GM12878 (cell line): ENCODE measurements around the gene HESX1. TPM values are rescaled to one million over a fixed set of nuclear protein-coding genes. Genes with fewer than 3 reads are reported as not detected.
A peak's percentile ranks its signal among the peaks of the same experiment; 100 is the strongest.

Source experiments
- ATAC-seq: fragments of 200-7000 bp; cut with Tn5 transposase; 3 replicates; pipeline ENCODE4 v1.9.1; 2020; ENCODE audit warnings: mild to moderate bottlenecking, moderate library complexity
- BruUV-seq: library from RNA; stranded (reverse); fragments of 400-500 nt; replicated peaks from 2 replicates; lab custom pipeline; 2021; lab: Mats Ljungman, UMichigan
- CTCF ChIA-PET: fragments of 300-600 bp; sonication (Branson Sonifier 250); formaldehyde crosslinking; extraction: SDS; loops from one replicate; lab custom pipeline; 2021; ENCODE audit warnings: inconsistent platforms; lab: Yijun Ruan, JAX
- POLR2A ChIA-PET: fragments of 350-600 bp; formaldehyde crosslinking; extraction: SDS; loops from one replicate; lab custom pipeline; 2021; ENCODE audit warnings: inconsistent platforms; lab: Charles Lee
- RAD21 ChIA-PET: fragments of 300-600 bp; sonication (Branson Sonifier 250); formaldehyde crosslinking; loops from one replicate; lab custom pipeline; 2023; ENCODE audit warnings: antibody characterized with exemption; ENCODE audit not compliant: unreplicated experiment; lab: Charles Lee
- SMC1A ChIA-PET: fragments of 300-600 bp; sonication (Branson Sonifier 250); formaldehyde crosslinking; loops from one replicate; lab custom pipeline; 2023; ENCODE audit not compliant: unreplicated experiment, uncharacterized antibody; lab: Charles Lee
- DNase-seq: peaks from one replicate; pipeline ENCODE4 v3.0.0-alpha.2; 2011; ENCODE audit warnings: low read depth, low spot score
- FAIRE-seq: peaks from 3 replicates; lab custom pipeline; 2011; peaks lifted over from hg19 to GRCh38; lab: Jason Lieb, UNC
- H2AFZ ChIP-seq: 2 replicates; pipeline ENCODE4 v1.6.0; 2011; ENCODE audit warnings: low read depth, low read length, control low read depth; ENCODE audit not compliant: control insufficient read depth
- H3K27ac ChIP-seq: 2 replicates; pipeline ENCODE4 v1.5.1; 2011; ENCODE audit warnings: control low read depth; ENCODE audit not compliant: control insufficient read depth, insufficient read depth
- H3K27me3 ChIP-seq, 2 experiments: replicated peaks in 1 of 2; 2 replicates each; pipeline versions ENCODE4 v1.6.0 to v1.6.1; 2011; ENCODE audit warnings: low read length in 1 of 2; ENCODE audit not compliant: control insufficient read depth in 2 of 2, insufficient read depth in 2 of 2
- H3K36me3 ChIP-seq, 2 experiments: 2 replicates each; pipeline ENCODE4 v1.5.1; 2011; ENCODE audit warnings: low read length in 1 of 2; ENCODE audit not compliant: control insufficient read depth in 2 of 2, insufficient read depth in 2 of 2
- H3K4me1 ChIP-seq: 2 replicates; pipeline ENCODE4 v1.6.1; 2011; ENCODE audit warnings: mild to moderate bottlenecking, low read length, moderate library complexity, mixed read lengths; ENCODE audit not compliant: control insufficient read depth, insufficient read depth
- H3K4me2 ChIP-seq: 2 replicates; pipeline ENCODE4 v1.6.0; 2011; ENCODE audit warnings: control low read depth; ENCODE audit not compliant: control insufficient read depth, insufficient read depth
- H3K4me3 ChIP-seq: fragments of 200-600 bp; sonication (generic); 2 replicates; pipeline ENCODE4 v1.5.1; 2016
- H3K79me2 ChIP-seq: 2 replicates; pipeline ENCODE4 v1.6.0; 2011; ENCODE audit warnings: low read length; ENCODE audit not compliant: control insufficient read depth, insufficient read depth
- H3K9ac ChIP-seq: 2 replicates; pipeline ENCODE4 v1.8.0; 2011; ENCODE audit warnings: low read length, control low read depth, mixed read lengths; ENCODE audit not compliant: control insufficient read depth, insufficient read depth
- H3K9me3 ChIP-seq: replicated peaks from 3 replicates; pipeline ENCODE4 v1.5.1; 2011; ENCODE audit warnings: mild to moderate bottlenecking, low read length; ENCODE audit not compliant: control insufficient read depth, insufficient read depth
- H4K20me1 ChIP-seq: 2 replicates; pipeline ENCODE4 v1.6.0; 2011; ENCODE audit not compliant: control insufficient read depth, insufficient read depth
- CEBPB ChIP-seq, 2 experiments: fragments of 150-350 bp in 1 of 2; IDR thresholded peaks; 2 replicates each; pipeline ENCODE4 v1.6.1; 2012 to 2014; ENCODE audit warnings: low read depth in 2 of 2, low read length in 2 of 2, borderline replicate concordance in 1 of 2, inconsistent platforms in 1 of 2
- FOXK2 ChIP-seq: fragments of 450-650 bp; IDR thresholded peaks from 2 replicates; pipeline ENCODE4 v1.6.1; 2017; ENCODE audit warnings: mild to moderate bottlenecking, moderate library complexity
- KDM1A ChIP-seq: fragments of 200-600 bp; sonication (generic); IDR thresholded peaks from 2 replicates; pipeline ENCODE4 v1.6.1; 2016; ENCODE audit warnings: borderline replicate concordance
- MEF2A ChIP-seq: IDR thresholded peaks from 2 replicates; pipeline ENCODE4 v1.6.1; 2011; ENCODE audit warnings: low read depth, mild to moderate bottlenecking, low read length, moderate library complexity; ENCODE audit not compliant: insufficient read depth
- MEF2B ChIP-seq: fragments of 450-650 bp; IDR thresholded peaks from 2 replicates; pipeline ENCODE4 v1.6.1; 2018; ENCODE audit warnings: mild to moderate bottlenecking, moderate library complexity; ENCODE audit not compliant: partially characterized antibody, poor library complexity, severe bottlenecking
- MYB ChIP-seq: fragments of 150-350 bp; IDR thresholded peaks from 2 replicates; pipeline ENCODE4 v1.6.1; 2014; ENCODE audit warnings: mild to moderate bottlenecking, low read depth, low read length, borderline replicate concordance
- PBX3 ChIP-seq: IDR thresholded peaks from 2 replicates; pipeline ENCODE4 v1.6.1; 2011; ENCODE audit warnings: mild to moderate bottlenecking, low read depth, low read length, moderate library complexity; ENCODE audit not compliant: insufficient replicate concordance
- STAT1 ChIP-seq: fragments of 450-650 bp; conservative IDR thresholded peaks from 2 replicates; pipeline ENCODE4 v1.6.1; 2014; ENCODE audit warnings: antibody characterized with exemption, mild to moderate bottlenecking
- TCF12 ChIP-seq: IDR thresholded peaks from 2 replicates; pipeline ENCODE4 v1.6.1; 2011; ENCODE audit warnings: low read depth, mild to moderate bottlenecking, low read length
- ZNF384 ChIP-seq: IDR thresholded peaks from 2 replicates; pipeline ENCODE4 v1.6.1; 2012; ENCODE audit warnings: low read depth, mild to moderate bottlenecking, low read length, improper control_type of control experiment, borderline replicate concordance
- ZSCAN29 ChIP-seq: fragments of 450-650 bp; IDR thresholded peaks from 2 replicates; pipeline ENCODE4 v1.6.1; 2017; ENCODE audit warnings: mild to moderate bottlenecking, moderate library complexity
- WGBS: methylation state at CpG from one replicate; pipeline ENCODE4 v1.1.6; 2016; ENCODE audit warnings: low lambda C conversion rate; ENCODE audit not compliant: insufficient replicate concordance, insufficient coverage; ENCODE audit errors: missing lambda C conversion rate; 5-methylcytosine and 5-hydroxymethylcytosine counted together
- in situ Hi-C: fragments of 300-500 bp; cut with MboI; formaldehyde crosslinking; loops from 9 replicates; pipeline ENCODE4 v1.14.3; 2018; ENCODE audit warnings: mixed read lengths
- intact Hi-C: fragments of 100-400 bp; cut with micrococcal nuclease; formaldehyde crosslinking; loops from one replicate; pipeline ENCODE4 v1.14.2; 2022; ENCODE audit not compliant: unreplicated experiment
- polyA plus RNA-seq, 11 experiments: library from polyadenylated mRNA; depleted of rRNA in 4 of 11; unstranded in 6 of 11; stranded (reverse) in 5 of 11; fragments of >200 nt; fragmentation: Nextera tagmentation in 4 of 11; fragmentation: Illumina TruSeq in 1 of 11; extraction: Ambion mirVana in 4 of 11; extraction: Trizol in 1 of 11; gene quantifications; 1 replicate in 1 of 11; 2 replicates in 10 of 11; pipeline versions ENCODE4 v1.2.1 to v1.2.3, GENCODE V29; 2011 to 2016; ENCODE audit warnings: inconsistent platforms in 2 of 11, missing spikeins in 2 of 11, low read depth in 1 of 11
- total RNA-seq, 4 experiments: library from RNA; depleted of rRNA in 3 of 4; stranded (reverse); fragments of >200 nt in 3 of 4; fragmentation: Illumina TruSeq in 1 of 4; extraction: Trizol in 1 of 4; gene quantifications; 2 replicates each; pipeline versions ENCODE4 v1.2.1 to v1.2.3, GENCODE V29; 2013 to 2021

Gene HESX1
- total and polyA plus RNA-seq, 10 of the 15 experiments (the other 5 are each of a cell fraction or from before 2014, with no cell fraction given), result 2.5 to 5.9 (median 4.3) TPM

- CTCF ChIA-PET, result no interaction called here
- H3K36me3 ChIP-seq, result no peaks in the 10 kb centered on the region
- peak overlapping the region; percentile 82; the same call in 1 of the 2 replicates for H3K4me2 ChIP-seq
- DNase-seq (no peak), FAIRE-seq (no peak), ATAC-seq (peak; percentile 28)
- in situ Hi-C loops (no loop called here), intact Hi-C loops (loop anchor here (10.0 kb wide), 1 partner anchor 169 kb away; no protein-coding TSS in a partner anchor)
- no peaks in the 10 kb centered on the region for H4K20me1 ChIP-seq
- RAD21 ChIA-PET, result no interaction called here
- H3K27me3 ChIP-seq, result peaks cover 15 to 21% of the 10 kb centered on the region in 2 experiments
- no peaks in the 10 kb centered on the region for H3K4me1 ChIP-seq
- no peak overlapping the region for H3K9ac ChIP-seq
- H3K79me2 ChIP-seq, result no peaks in the 10 kb centered on the region
- POLR2A ChIA-PET, result no interaction called here
- H2AFZ ChIP-seq, result no peak overlapping the region
- no peak overlapping the region for H3K27ac ChIP-seq
- under 1% methylated on average over 30 of the region's 30 CpGs for WGBS
- peak overlapping the region; percentile 55; the same call in 1 of the 2 replicates for H3K4me3 ChIP-seq
- SMC1A ChIA-PET, result no interaction called here
- no peak for TF ChIP-seq KDM1A
- TF ChIP-seq ZSCAN29, result no peak
- no peak for TF ChIP-seq MEF2A
- no peak for TF ChIP-seq CEBPB (IDR thresholded peaks at IDR 0.05; ENCODE audit: borderline replicate concordance in 1 of 2, low read depth in 2 of 2, low read length in 2 of 2)
- no peak for TF ChIP-seq PBX3
- TF ChIP-seq FOXK2, result no peak
- TF ChIP-seq MEF2B, result no peak
- TF ChIP-seq TCF12, result no peak
- TF ChIP-seq MYB, result no peak
- TF ChIP-seq ZNF384, result no peak
- no peak for TF ChIP-seq STAT1
- BruUV-seq, result no TSS peak
- no peaks in the 10 kb centered on the region for H3K9me3 ChIP-seq
Observed at GRCh38 chr3:57164217-57164656, 35.5 kb downstream of the HESX1 start.
